ENCODE data around the gene RMC1. TPM values are rescaled to one million over a fixed set of nuclear protein-coding genes. Genes with fewer than 3 reads are reported as not detected.

Gene RMC1
- total and polyA plus RNA-seq, 2 of the 13 experiments (the other 11 are each of a cell fraction or from before 2014, with no cell fraction given) = 9.4 to 19.5 TPM

- TF ChIP-seq CEBPB (IDR thresholded peaks at IDR 0.05; ENCODE audit: borderline replicate concordance, low read depth, low read length) = no peak
- TF ChIP-seq ARID5B (CRISPR knock-in tag; IDR thresholded peaks at IDR 0.05) = no peak
- TF ChIP-seq, protein P1, sequence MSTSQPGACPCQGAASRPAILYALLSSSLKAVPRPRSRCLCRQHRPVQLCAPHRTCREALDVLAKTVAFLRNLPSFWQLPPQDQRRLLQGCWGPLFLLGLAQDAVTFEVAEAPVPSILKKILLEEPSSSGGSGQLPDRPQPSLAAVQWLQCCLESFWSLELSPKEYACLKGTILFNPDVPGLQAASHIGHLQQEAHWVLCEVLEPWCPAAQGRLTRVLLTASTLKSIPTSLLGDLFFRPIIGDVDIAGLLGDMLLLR (CRISPR knock-in tag; IDR thresholded peaks at IDR 0.05) = no peak
- 0 out of 4 replicates have a peak, but pooled peaks have one; percentile 7 to 22 for TF ChIP-seq POLR2A (IDR thresholded peaks at IDR 0.05; ENCODE audit: insufficient read depth in 1 of 2, low read depth in 2 of 2, low read length in 2 of 2)
- no peak for TF ChIP-seq POLR2G (IDR thresholded peaks at IDR 0.05; ENCODE audit: low read depth, low read length)
- TF ChIP-seq SP4 (CRISPR knock-in tag; IDR thresholded peaks at IDR 0.05) = no peak
- no peak for TF ChIP-seq ATF6 (CRISPR knock-in tag; conservative IDR thresholded peaks at IDR 0.05)
- TF ChIP-seq ZHX1 (CRISPR knock-in tag; IDR thresholded peaks at IDR 0.05; ENCODE audit: low read depth) = no peak
- peak; percentile 49; the same call in 1 of the 2 replicates for TF ChIP-seq MYC (CRISPR knock-in tag; IDR thresholded peaks at IDR 0.05; ENCODE audit: borderline replicate concordance)
- TF ChIP-seq ARID2 (CRISPR knock-in tag; IDR thresholded peaks at IDR 0.05; ENCODE audit: borderline replicate concordance) = no peak; the same call in 1 of the 2 replicates
- TF ChIP-seq RBAK (CRISPR knock-in tag; IDR thresholded peaks at IDR 0.05) = no peak
- no peak for TF ChIP-seq ZNF138 (CRISPR knock-in tag; IDR thresholded peaks at IDR 0.05; ENCODE audit: low read depth)
- peak; percentile 34; the same call in 1 of the 2 replicates for TF ChIP-seq ZFY (CRISPR knock-in tag; IDR thresholded peaks at IDR 0.05)
- TF ChIP-seq POGZ (CRISPR knock-in tag; IDR thresholded peaks at IDR 0.05) = no peak; the same call in 1 of the 2 replicates
- no peak for TF ChIP-seq HNRNPL (IDR thresholded peaks at IDR 0.05; ENCODE audit: low read depth, low read length)
- TF ChIP-seq, protein P2, sequence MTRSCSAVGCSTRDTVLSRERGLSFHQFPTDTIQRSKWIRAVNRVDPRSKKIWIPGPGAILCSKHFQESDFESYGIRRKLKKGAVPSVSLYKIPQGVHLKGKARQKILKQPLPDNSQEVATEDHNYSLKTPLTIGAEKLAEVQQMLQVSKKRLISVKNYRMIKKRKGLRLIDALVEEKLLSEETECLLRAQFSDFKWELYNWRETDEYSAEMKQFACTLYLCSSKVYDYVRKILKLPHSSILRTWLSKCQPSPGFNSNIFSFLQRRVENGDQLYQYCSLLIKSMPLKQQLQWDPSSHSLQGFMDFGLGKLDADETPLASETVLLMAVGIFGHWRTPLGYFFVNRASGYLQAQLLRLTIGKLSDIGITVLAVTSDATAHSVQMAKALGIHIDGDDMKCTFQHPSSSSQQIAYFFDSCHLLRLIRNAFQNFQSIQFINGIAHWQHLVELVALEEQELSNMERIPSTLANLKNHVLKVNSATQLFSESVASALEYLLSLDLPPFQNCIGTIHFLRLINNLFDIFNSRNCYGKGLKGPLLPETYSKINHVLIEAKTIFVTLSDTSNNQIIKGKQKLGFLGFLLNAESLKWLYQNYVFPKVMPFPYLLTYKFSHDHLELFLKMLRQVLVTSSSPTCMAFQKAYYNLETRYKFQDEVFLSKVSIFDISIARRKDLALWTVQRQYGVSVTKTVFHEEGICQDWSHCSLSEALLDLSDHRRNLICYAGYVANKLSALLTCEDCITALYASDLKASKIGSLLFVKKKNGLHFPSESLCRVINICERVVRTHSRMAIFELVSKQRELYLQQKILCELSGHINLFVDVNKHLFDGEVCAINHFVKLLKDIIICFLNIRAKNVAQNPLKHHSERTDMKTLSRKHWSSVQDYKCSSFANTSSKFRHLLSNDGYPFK (CRISPR knock-in tag; IDR thresholded peaks at IDR 0.05; ENCODE audit: borderline replicate concordance) = no peak
These were observed 15.4 kb upstream of the RMC1 start (continued) for GRCh38 chr18:23487738-23488570.

Data from HepG2 (cell line).